ENCODE data around the gene HNRNPA1L2. TPM values are rescaled to one million over a fixed set of nuclear protein-coding genes. Genes with fewer than 3 reads are reported as not detected.

The HNRNPA1L2 gene
- total and polyA plus RNA-seq, 9 of the 15 experiments (the other 6 are each of a cell fraction or from before 2014, with no cell fraction given): 3.7 to 10.8 (median 6.8) TPM

GRCh38 chr13:52652196-52652979 lies 10.2 kb downstream of the HNRNPA1L2 start, which contains the start of gene SUGT1 (continued):
- TF ChIP-seq UBTF (IDR thresholded peaks at IDR 0.05; ENCODE audit: borderline replicate concordance in 1 of 2, low read depth in 2 of 2, low read length in 2 of 2): peak; percentile 100
- TF ChIP-seq, protein P1, sequence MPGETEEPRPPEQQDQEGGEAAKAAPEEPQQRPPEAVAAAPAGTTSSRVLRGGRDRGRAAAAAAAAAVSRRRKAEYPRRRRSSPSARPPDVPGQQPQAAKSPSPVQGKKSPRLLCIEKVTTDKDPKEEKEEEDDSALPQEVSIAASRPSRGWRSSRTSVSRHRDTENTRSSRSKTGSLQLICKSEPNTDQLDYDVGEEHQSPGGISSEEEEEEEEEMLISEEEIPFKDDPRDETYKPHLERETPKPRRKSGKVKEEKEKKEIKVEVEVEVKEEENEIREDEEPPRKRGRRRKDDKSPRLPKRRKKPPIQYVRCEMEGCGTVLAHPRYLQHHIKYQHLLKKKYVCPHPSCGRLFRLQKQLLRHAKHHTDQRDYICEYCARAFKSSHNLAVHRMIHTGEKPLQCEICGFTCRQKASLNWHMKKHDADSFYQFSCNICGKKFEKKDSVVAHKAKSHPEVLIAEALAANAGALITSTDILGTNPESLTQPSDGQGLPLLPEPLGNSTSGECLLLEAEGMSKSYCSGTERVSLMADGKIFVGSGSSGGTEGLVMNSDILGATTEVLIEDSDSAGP (CRISPR knock-in tag; IDR thresholded peaks at IDR 0.05): no peak
- TF ChIP-seq RFX7 (CRISPR knock-in tag; IDR thresholded peaks at IDR 0.05): no peak
- no peak for TF ChIP-seq SRSF7 (optimal IDR thresholded peaks at IDR 0.05; ENCODE audit: low read depth, low read length)
- 0 out of 2 replicates have a peak, but pooled peaks have one; percentile 26 for TF ChIP-seq FOXJ2 (tag; IDR thresholded peaks at IDR 0.05)
- TF ChIP-seq KDM4B (IDR thresholded peaks at IDR 0.05; ENCODE audit: borderline replicate concordance in 2 of 2, low read depth in 1 of 2): peak in 1 of 2 experiments; percentile 70; a peak in 1 of 4 replicates
- TF ChIP-seq ARID1B (IDR thresholded peaks at IDR 0.05): no peak
- TF ChIP-seq CTCFL (IDR thresholded peaks at IDR 0.05; ENCODE audit: borderline replicate concordance, insufficient read depth, low read depth, low read length, poor library complexity, severe bottlenecking): no peak
- TF ChIP-seq IRF9 (tag; IDR thresholded peaks at IDR 0.05): no peak
- TF ChIP-seq TFAP4 (CRISPR knock-in tag; IDR thresholded peaks at IDR 0.05; ENCODE audit: borderline replicate concordance): peak; percentile 33; the same call in 1 of the 2 replicates
- TF ChIP-seq RBM14 (IDR thresholded peaks at IDR 0.05; ENCODE audit: borderline replicate concordance, insufficient read depth, low read depth, low read length): no peak
- TF ChIP-seq ZNF696 (CRISPR knock-in tag; conservative IDR thresholded peaks at IDR 0.05): no peak
- no peak for TF ChIP-seq ARHGAP35 (IDR thresholded peaks at IDR 0.05; ENCODE audit: partially characterized antibody)
- TF ChIP-seq XRCC5 (IDR thresholded peaks at IDR 0.05; ENCODE audit: low read depth, low read length): peak; percentile 49; the same call in 1 of the 2 replicates
- no peak for TF ChIP-seq ZNF239 (CRISPR knock-in tag; IDR thresholded peaks at IDR 0.05)
- no peak for TF ChIP-seq TAF15 (IDR thresholded peaks at IDR 0.05; ENCODE audit: low read depth, low read length)
